GM08714 (cell line): Measurements from ENCODE around the gene ASXL3.

Experiments used
- H3K4me3 ChIP-seq: fragments of 200-500 bp; sonication (Bioruptor generic); 2 replicates; pipeline ENCODE4 v1.5.1; 2014; ENCODE audit warnings: mild to moderate bottlenecking, low read length, inconsistent platforms
- ZNF274 ChIP-seq: IDR thresholded peaks from 2 replicates; pipeline ENCODE4 v1.6.1; 2012; ENCODE audit warnings: mild to moderate bottlenecking, low read depth, low read length

The ASXL3 gene

GRCh38 chr18:33750366-33750765 is 172.3 kb downstream of the ASXL3 start:
- no peak for TF ChIP-seq ZNF274
- H3K4me3 ChIP-seq = no peak overlapping the region

GRCh38 chr18:33751613-33752221 is 173.7 kb downstream of the ASXL3 start:
- H3K4me3 ChIP-seq = no peak overlapping the region
- no peak for TF ChIP-seq ZNF274

GRCh38 chr18:33755391-33755790 is 177.4 kb downstream of the ASXL3 start:
- no peak for TF ChIP-seq ZNF274
- no peak overlapping the region for H3K4me3 ChIP-seq

DNA sequence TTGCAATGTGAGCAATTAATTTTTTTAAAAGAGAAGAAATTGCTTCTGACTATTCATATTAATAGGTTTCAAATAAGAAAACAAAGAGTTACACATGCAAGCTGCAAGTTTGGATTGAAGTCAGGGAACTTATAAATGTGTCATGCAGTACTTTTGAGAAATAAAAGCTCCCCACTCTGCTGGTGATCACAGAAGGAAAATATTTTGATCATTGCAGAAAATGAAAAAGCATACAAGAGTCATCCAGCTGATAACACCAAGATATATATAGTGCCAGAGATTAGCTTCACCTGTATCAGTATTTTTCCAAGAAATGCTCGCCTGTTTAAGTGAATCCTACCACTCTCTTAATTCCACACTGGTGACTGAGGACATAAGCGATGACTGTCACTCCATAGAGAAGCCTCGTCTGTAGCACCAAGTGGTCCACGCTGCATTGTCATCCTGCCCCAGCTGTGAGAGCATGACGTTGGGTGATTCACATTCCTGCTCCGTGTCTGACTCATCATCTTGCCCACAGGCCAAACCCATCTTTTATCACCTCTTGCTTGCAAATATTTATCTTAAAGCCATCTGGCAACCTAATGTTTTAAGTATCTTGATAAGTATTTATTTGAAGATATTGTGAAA is 178.0 kb downstream of the ASXL3 start:
- H3K4me3 ChIP-seq = no peak overlapping the region
- TF ChIP-seq ZNF274 = no peak

- no peak for TF ChIP-seq ZNF274
- no peak overlapping the region for H3K4me3 ChIP-seq
Observed at GRCh38 chr18:33757037-33757436, 179.0 kb downstream of the ASXL3 start.

GRCh38 chr18:33761363-33761762 is 183.3 kb downstream of the ASXL3 start:
- TF ChIP-seq ZNF274 = no peak
- no peak overlapping the region for H3K4me3 ChIP-seq

DNA sequence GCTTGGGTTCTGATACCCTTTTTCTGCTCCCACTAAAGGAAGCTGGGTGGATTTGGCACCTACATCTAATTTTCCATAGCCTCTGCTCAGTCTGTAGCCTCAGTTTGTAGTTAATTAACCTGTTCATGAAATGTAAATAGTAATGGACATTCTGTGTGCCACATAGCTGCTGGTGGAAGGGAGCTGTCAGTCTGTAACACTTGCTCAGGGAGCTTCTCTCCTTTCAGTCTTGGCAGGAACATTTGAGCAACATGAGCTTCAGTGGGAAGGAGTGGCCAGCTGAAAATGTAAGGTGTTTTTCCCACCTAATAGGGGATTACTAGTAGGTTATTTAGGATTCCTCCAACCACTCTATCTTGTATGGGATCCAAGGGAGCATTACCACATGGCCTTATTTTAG is 203.4 kb downstream of the ASXL3 start:
- TF ChIP-seq ZNF274 = no peak
- H3K4me3 ChIP-seq = no peak overlapping the region
